ENCODE results near the gene TBL1X. TPM values are rescaled to one million over a fixed set of nuclear protein-coding genes. Genes with fewer than 3 reads are reported as not detected.

Gene TBL1X
- polyA plus RNA-seq, 1 donor (not counting 4 experiments of a cell fraction or from before 2014, with no cell fraction given): 2.2 TPM

GRCh38 chrX:9429767-9430166, 35.1 kb upstream of the TBL1X start:
- no peaks in the 10 kb centered on the region for H3K36me3 ChIP-seq (ENCODE audit: control insufficient read depth in 2 of 2, extremely low read depth in 1 of 2, insufficient read depth in 2 of 2, low read length in 2 of 2)
- no peaks in the 10 kb centered on the region for H3K4me1 ChIP-seq (ENCODE audit: control insufficient read depth, extremely low read depth, insufficient read depth, low read length)
- no peak for DNase-seq (ENCODE audit: low read depth, low spot score)
- no peak overlapping the region for H3K27ac ChIP-seq (ENCODE audit: control insufficient read depth, insufficient read depth, low read length)
- no peaks in the 10 kb centered on the region for H3K9me1 ChIP-seq (ENCODE audit: control insufficient read depth, extremely low read depth, insufficient read depth, low read length)
- dilution Hi-C loops (cut with MboI; ENCODE audit: extremely low pct_ligation_motif_present, low sequenced_read_pairs): no loop called here
- H4K20me1 ChIP-seq (ENCODE audit: control insufficient read depth, extremely low read depth, insufficient read depth, low read length): no peaks in the 10 kb centered on the region
- TF ChIP-seq EZH2 (IDR thresholded peaks at IDR 0.05; ENCODE audit: low read length) (no peak), CTCF (optimal IDR thresholded peaks at IDR 0.05 in 1 of 3, IDR thresholded peaks at IDR 0.05 in 1 of 3, conservative IDR thresholded peaks at IDR 0.05 in 1 of 3; ENCODE audit: extremely low read depth in 1 of 3, insufficient read depth in 2 of 3, low read length in 3 of 3) (no peak)
- H3K27me3 ChIP-seq (ENCODE audit: control insufficient read depth, extremely low read depth, insufficient read depth, low read length): no peaks in the 10 kb centered on the region
- no peak overlapping the region for H2AFZ ChIP-seq (ENCODE audit: control insufficient read depth, low read length)
- no peak overlapping the region for H3K9ac ChIP-seq (ENCODE audit: control insufficient read depth, extremely low read depth, insufficient read depth, low read length)
- no peaks in the 10 kb centered on the region for H3K9me3 ChIP-seq (ENCODE audit: control insufficient read depth, low read depth, low read length)
- H3K4me2 ChIP-seq (ENCODE audit: control insufficient read depth, extremely low read depth, insufficient read depth, low read depth, low read length): no peak overlapping the region
- H3K4me3 ChIP-seq (ENCODE audit: control insufficient read depth in 2 of 3, extremely low read depth in 1 of 3, insufficient read depth in 2 of 3, low read depth in 1 of 3, low read length in 3 of 3): no peak overlapping the region
- no peaks in the 10 kb centered on the region for H3K79me2 ChIP-seq (ENCODE audit: control insufficient read depth, insufficient read depth, low read length)
- FAIRE-seq: no peak

GRCh38 chrX:9430346-9430921, 34.4 kb upstream of the TBL1X start:
- H3K9me1 ChIP-seq (ENCODE audit: control insufficient read depth, extremely low read depth, insufficient read depth, low read length): no peaks in the 10 kb centered on the region
- H3K4me2 ChIP-seq (ENCODE audit: control insufficient read depth, extremely low read depth, insufficient read depth, low read depth, low read length): no peak overlapping the region
- no peak overlapping the region for H3K9ac ChIP-seq (ENCODE audit: control insufficient read depth, extremely low read depth, insufficient read depth, low read length)
- no peaks in the 10 kb centered on the region for H3K79me2 ChIP-seq (ENCODE audit: control insufficient read depth, insufficient read depth, low read length)
- no peak overlapping the region for H3K4me3 ChIP-seq (ENCODE audit: control insufficient read depth in 2 of 3, extremely low read depth in 1 of 3, insufficient read depth in 2 of 3, low read depth in 1 of 3, low read length in 3 of 3)
- H2AFZ ChIP-seq (ENCODE audit: control insufficient read depth, low read length): no peak overlapping the region
- no peaks in the 10 kb centered on the region for H3K9me3 ChIP-seq (ENCODE audit: control insufficient read depth, low read depth, low read length)
- DNase-seq (ENCODE audit: low read depth, low spot score) (no peak), FAIRE-seq (no peak)
- H4K20me1 ChIP-seq (ENCODE audit: control insufficient read depth, extremely low read depth, insufficient read depth, low read length): no peaks in the 10 kb centered on the region
- TF ChIP-seq CTCF (optimal IDR thresholded peaks at IDR 0.05 in 1 of 3, IDR thresholded peaks at IDR 0.05 in 1 of 3, conservative IDR thresholded peaks at IDR 0.05 in 1 of 3; ENCODE audit: extremely low read depth in 1 of 3, insufficient read depth in 2 of 3, low read length in 3 of 3) (no peak), EZH2 (IDR thresholded peaks at IDR 0.05; ENCODE audit: low read length) (no peak)
- dilution Hi-C loops (cut with MboI; ENCODE audit: extremely low pct_ligation_motif_present, low sequenced_read_pairs): no loop called here
- no peaks in the 10 kb centered on the region for H3K27me3 ChIP-seq (ENCODE audit: control insufficient read depth, extremely low read depth, insufficient read depth, low read length)
- H3K27ac ChIP-seq (ENCODE audit: control insufficient read depth, insufficient read depth, low read length): no peak overlapping the region
- no peaks in the 10 kb centered on the region for H3K36me3 ChIP-seq (ENCODE audit: control insufficient read depth in 2 of 2, extremely low read depth in 1 of 2, insufficient read depth in 2 of 2, low read length in 2 of 2)
- no peaks in the 10 kb centered on the region for H3K4me1 ChIP-seq (ENCODE audit: control insufficient read depth, extremely low read depth, insufficient read depth, low read length)

All from keratinocyte (primary cell).